ENCODE results near the gene PDGFRB.

Gene PDGFRB

DNA sequence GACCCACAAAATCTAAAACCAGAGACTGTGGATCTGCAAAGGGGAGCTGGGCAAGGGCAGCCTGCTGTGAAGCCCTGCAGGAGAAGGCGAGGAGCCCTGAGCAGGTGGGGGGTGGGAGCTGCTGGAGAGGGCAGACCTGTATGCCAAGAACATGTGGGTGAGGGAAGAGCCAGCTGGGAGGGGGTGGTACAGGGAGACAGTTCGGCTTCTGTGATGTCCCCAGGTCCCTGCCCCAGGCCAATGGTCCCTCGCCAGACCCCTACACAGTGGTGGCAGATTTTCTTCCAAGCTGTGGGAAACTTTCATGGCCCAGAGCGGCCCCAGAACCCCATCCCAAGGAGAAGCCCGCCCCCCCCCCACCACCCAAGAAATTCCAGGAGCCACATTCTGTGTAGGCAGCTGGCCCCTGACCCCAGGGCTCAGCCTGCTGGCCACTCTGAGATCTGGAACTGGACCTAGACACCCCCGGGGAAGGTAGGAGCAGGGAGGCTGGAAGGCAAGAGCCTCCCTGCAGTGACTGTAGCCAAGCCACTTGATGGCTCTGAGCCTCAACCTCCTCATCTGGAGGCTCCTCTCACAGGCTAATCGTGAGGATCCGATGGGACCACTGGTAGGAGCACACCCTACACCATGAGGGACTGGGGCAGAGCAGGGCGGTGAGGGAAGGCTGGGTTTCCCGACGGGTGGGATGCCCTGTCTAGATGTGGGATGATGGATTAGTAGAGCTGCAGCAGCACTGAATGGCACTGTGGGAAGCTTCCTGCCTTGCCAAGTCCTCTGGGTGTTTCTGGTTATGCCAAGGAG is 46.7 kb downstream of the PDGFRB start:
- TF ChIP-seq, protein P1, sequence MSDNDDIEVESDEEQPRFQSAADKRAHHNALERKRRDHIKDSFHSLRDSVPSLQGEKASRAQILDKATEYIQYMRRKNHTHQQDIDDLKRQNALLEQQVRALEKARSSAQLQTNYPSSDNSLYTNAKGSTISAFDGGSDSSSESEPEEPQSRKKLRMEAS (IDR thresholded peaks at IDR 0.05) = no peak
- TF ChIP-seq TCF12 (IDR thresholded peaks at IDR 0.05; ENCODE audit: low read depth) (no peak), TAF1 (IDR thresholded peaks at IDR 0.05; ENCODE audit: low read depth) (no peak), ZBTB7A (IDR thresholded peaks at IDR 0.05; ENCODE audit: low read depth) (no peak), CREB1 (IDR thresholded peaks at IDR 0.05; ENCODE audit: low read depth) (no peak), CEBPB (IDR thresholded peaks at IDR 0.05) (no peak)

DNA sequence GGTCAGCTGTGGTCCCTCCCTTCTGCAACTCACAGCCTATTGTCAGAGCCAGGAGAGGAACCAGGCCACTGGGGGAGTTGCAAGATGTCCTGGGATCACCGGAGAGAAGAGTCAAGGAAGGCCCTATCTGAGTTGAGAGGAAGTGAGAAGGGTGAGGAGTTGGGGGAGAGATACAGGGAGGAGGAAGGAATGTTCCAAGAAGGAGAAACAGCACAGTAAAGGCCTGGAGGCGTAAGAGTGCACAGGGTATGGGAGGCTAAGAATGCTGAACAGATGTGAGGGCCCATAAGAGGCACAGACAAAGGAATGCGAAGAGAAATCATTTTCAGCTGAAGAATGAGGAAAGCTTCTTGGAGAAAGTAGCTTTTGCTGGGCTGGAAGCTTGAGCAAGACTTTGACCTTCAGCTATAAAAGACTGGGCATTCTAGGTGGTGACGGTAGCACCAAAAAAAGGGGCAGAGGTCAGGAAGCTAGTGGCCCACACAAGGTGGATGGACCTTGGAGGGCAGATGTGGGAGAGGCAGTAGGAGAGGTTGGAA is 47.7 kb downstream of the PDGFRB start:
- TF ChIP-seq, protein P2, sequence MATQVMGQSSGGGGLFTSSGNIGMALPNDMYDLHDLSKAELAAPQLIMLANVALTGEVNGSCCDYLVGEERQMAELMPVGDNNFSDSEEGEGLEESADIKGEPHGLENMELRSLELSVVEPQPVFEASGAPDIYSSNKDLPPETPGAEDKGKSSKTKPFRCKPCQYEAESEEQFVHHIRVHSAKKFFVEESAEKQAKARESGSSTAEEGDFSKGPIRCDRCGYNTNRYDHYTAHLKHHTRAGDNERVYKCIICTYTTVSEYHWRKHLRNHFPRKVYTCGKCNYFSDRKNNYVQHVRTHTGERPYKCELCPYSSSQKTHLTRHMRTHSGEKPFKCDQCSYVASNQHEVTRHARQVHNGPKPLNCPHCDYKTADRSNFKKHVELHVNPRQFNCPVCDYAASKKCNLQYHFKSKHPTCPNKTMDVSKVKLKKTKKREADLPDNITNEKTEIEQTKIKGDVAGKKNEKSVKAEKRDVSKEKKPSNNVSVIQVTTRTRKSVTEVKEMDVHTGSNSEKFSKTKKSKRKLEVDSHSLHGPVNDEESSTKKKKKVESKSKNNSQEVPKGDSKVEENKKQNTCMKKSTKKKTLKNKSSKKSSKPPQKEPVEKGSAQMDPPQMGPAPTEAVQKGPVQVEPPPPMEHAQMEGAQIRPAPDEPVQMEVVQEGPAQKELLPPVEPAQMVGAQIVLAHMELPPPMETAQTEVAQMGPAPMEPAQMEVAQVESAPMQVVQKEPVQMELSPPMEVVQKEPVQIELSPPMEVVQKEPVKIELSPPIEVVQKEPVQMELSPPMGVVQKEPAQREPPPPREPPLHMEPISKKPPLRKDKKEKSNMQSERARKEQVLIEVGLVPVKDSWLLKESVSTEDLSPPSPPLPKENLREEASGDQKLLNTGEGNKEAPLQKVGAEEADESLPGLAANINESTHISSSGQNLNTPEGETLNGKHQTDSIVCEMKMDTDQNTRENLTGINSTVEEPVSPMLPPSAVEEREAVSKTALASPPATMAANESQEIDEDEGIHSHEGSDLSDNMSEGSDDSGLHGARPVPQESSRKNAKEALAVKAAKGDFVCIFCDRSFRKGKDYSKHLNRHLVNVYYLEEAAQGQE (IDR thresholded peaks at IDR 0.05; ENCODE audit: low read depth) = no peak
- TF ChIP-seq, protein P3, sequence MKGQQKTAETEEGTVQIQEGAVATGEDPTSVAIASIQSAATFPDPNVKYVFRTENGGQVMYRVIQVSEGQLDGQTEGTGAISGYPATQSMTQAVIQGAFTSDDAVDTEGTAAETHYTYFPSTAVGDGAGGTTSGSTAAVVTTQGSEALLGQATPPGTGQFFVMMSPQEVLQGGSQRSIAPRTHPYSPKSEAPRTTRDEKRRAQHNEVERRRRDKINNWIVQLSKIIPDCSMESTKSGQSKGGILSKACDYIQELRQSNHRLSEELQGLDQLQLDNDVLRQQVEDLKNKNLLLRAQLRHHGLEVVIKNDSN (IDR thresholded peaks at IDR 0.05) = no peak
- no peak for TF ChIP-seq FOXM1 (IDR thresholded peaks at IDR 0.05; ENCODE audit: borderline replicate concordance, low read depth)
- TF ChIP-seq NFIC (IDR thresholded peaks at IDR 0.05) = no peak
- no peak for TF ChIP-seq EP300 (IDR thresholded peaks at IDR 0.05; ENCODE audit: borderline replicate concordance)
- no peak for TF ChIP-seq RAD21 (IDR thresholded peaks at IDR 0.05; ENCODE audit: low read depth)

DNA sequence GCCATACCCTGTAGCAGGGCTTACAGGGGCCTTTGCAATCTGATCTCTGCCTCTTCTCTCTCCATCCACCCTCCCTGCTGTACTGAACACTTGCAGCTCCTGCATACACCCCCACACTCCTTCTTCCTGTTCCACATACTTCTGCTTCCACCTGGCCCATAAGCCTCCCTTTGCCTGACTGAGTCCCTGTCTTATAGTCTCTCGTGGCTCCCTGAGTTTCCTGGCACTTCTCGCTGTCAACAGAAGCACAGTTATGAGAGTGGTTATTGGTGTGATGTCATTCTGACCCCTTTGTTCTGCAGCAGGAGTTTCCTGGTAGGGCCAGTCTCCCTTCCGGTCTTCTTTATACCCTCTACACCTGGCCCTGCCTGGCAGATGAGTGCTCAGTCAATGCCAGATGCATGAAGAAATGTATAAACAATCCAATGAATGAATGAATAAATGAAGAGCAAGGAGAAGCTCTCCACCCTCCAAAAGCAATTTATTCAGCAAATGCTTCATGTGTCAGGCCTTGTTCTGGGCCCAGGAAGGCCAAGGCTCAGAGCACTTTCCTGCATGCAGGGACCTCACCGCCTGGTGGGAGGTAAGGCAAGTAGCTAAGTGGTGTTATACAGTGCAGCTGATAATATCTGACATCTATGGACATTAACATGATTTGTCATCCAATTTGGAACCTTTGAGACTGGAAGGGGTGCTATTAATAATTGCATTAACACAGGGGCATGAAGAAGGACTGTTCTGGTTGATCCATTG is 48.8 kb downstream of the PDGFRB start:
- TF ChIP-seq TCF12 (IDR thresholded peaks at IDR 0.05; ENCODE audit: low read depth) = no peak
- TF ChIP-seq EP300 (IDR thresholded peaks at IDR 0.05; ENCODE audit: borderline replicate concordance) = no peak
- no peak for TF ChIP-seq TEAD4 (IDR thresholded peaks at IDR 0.05)
- no peak for TF ChIP-seq NFIC (IDR thresholded peaks at IDR 0.05)
- no peak for TF ChIP-seq EGR1 (IDR thresholded peaks at IDR 0.05)
- TF ChIP-seq FOXM1 (IDR thresholded peaks at IDR 0.05; ENCODE audit: borderline replicate concordance, low read depth) = no peak
- TF ChIP-seq ZBTB7A (IDR thresholded peaks at IDR 0.05; ENCODE audit: low read depth) = no peak

DNA sequence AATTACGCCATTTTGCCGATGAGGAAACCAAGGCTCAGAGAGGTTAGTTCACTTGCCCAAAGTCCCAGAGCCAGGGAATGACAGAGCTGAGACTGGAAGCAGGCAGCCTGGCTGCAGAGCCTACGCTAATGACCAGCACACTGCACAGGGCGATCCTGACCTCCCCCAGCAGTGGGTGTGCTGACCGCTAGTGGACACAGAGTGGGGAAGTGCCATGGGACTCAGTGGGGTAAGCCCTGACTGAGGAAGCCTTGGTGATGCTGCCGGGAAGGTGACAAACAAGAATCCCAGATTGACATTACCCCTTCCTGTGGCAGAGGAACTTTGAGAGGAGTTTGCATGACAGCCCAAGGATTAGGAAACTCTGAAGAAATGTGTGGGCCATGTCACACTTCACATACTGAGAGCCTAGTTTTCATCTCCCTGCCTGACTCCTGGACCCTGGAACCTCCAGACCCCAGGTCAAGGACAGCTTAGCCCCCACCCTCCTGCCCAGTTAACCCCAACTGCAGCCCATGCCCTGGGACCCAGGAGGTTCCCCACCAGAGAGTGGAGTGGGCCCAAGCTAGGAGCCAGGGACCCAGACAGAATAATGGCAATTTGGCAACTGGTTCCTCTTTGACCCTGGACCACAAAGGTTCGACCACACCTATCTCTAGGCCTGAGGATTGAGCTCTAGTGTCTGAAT is 49.6 kb downstream of the PDGFRB start:
- TF ChIP-seq ZBTB7A (IDR thresholded peaks at IDR 0.05; ENCODE audit: low read depth) (no peak), YY1 (IDR thresholded peaks at IDR 0.05; ENCODE audit: low read depth) (no peak), EGR1 (IDR thresholded peaks at IDR 0.05) (no peak), TCF12 (IDR thresholded peaks at IDR 0.05; ENCODE audit: low read depth) (no peak), TEAD4 (IDR thresholded peaks at IDR 0.05) (no peak), FOXM1 (IDR thresholded peaks at IDR 0.05; ENCODE audit: borderline replicate concordance, low read depth) (no peak), CEBPB (IDR thresholded peaks at IDR 0.05) (no peak), RAD21 (IDR thresholded peaks at IDR 0.05; ENCODE audit: low read depth) (no peak), CREB1 (IDR thresholded peaks at IDR 0.05; ENCODE audit: low read depth) (no peak)
- TF ChIP-seq, protein P1 (IDR thresholded peaks at IDR 0.05) = no peak
- TF ChIP-seq, protein P2 (IDR thresholded peaks at IDR 0.05; ENCODE audit: low read depth) = no peak

DNA sequence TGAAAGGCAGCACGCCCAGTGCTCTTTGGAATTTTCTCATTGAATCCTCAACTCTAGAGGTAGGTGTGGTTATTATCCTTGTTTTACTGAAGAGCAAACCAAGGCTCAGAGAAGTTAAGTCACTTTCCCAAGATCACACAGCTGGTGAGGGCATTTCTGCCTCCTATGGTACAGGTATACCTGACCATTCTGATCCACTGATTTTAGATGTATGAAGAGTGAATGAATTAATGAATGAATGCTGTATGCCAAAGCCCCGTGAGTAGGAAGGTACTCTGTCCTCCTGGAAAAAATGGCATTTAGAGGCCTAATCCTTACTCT is 51.1 kb downstream of the PDGFRB start:
- TF ChIP-seq RAD21 (IDR thresholded peaks at IDR 0.05; ENCODE audit: low read depth) = no peak
- no peak for TF ChIP-seq TEAD4 (IDR thresholded peaks at IDR 0.05)
- TF ChIP-seq, protein P3 (IDR thresholded peaks at IDR 0.05) = no peak
- no peak for TF ChIP-seq YY1 (IDR thresholded peaks at IDR 0.05; ENCODE audit: low read depth)
- TF ChIP-seq ZBTB7A (IDR thresholded peaks at IDR 0.05; ENCODE audit: low read depth) = no peak
- TF ChIP-seq EGR1 (IDR thresholded peaks at IDR 0.05) = no peak
- TF ChIP-seq EP300 (IDR thresholded peaks at IDR 0.05; ENCODE audit: borderline replicate concordance) = no peak
- no peak for TF ChIP-seq CREB1 (IDR thresholded peaks at IDR 0.05; ENCODE audit: low read depth)
- no peak for TF ChIP-seq NFIC (IDR thresholded peaks at IDR 0.05)
- TF ChIP-seq, protein P2 (IDR thresholded peaks at IDR 0.05; ENCODE audit: low read depth) = no peak
- no peak for TF ChIP-seq CEBPB (IDR thresholded peaks at IDR 0.05)
- TF ChIP-seq FOXM1 (IDR thresholded peaks at IDR 0.05; ENCODE audit: borderline replicate concordance, low read depth) = no peak
- no peak for TF ChIP-seq TAF1 (IDR thresholded peaks at IDR 0.05; ENCODE audit: low read depth)
- TF ChIP-seq TCF12 (IDR thresholded peaks at IDR 0.05; ENCODE audit: low read depth) = no peak
- TF ChIP-seq, protein P1 (IDR thresholded peaks at IDR 0.05) = no peak
